Skin epidermis (tissue), 12 donors: ENCODE measurements around the gene EIF4EBP3.

ENCODE experiments used
- H3K27ac ChIP-seq, 21 experiments: fragments of 200-600 bp; sonication (generic) in 11 of 21; one replicate each; pipeline ENCODE4 v1.5.0; 2020; ENCODE audit warnings: mild to moderate bottlenecking in 3 of 21, inconsistent platforms in 2 of 21, moderate library complexity in 2 of 21
- H3K4me3 ChIP-seq, 7 experiments: fragments of 200-600 bp; sonication (generic) in 2 of 7; one replicate each; pipeline ENCODE4 v1.5.0; 2020; ENCODE audit warnings: inconsistent platforms in 2 of 7, mild to moderate bottlenecking in 2 of 7, moderate library complexity in 1 of 7

EIF4EBP3 gene

GRCh38 chr5:140555747-140556312, 8.4 kb downstream of the EIF4EBP3 start:
- Histone ChIP-seq H3K27ac (peak overlapping the region in 5 of 21 experiments; percentile 25 to 96 (median 38)), H3K4me3 (peak overlapping the region in 6 of 7 experiments; percentile 56 to 72 (median 70))

GRCh38 chr5:140556438-140556837, 9.0 kb downstream of the EIF4EBP3 start:
- Histone ChIP-seq H3K27ac (peak overlapping the region in 16 of 21 experiments; percentile 79 to 97 (median 93)), H3K4me3 (peak overlapping the region; percentile 52 to 72 (median 69))

GRCh38 chr5:140557136-140557805, 9.8 kb downstream of the EIF4EBP3 start, which contains the start of gene SRA1:
TSS of gene SRA1 (minus strand) at chr5:140557473. CDS start at chr5:140557452, 21 bp downstream.
- Histone ChIP-seq H3K27ac (peak within 1 kb of the TSS; percentile 67 to 97 (median 91)), H3K4me3 (peak within 1 kb of the TSS; percentile 52 to 72 (median 69))

GRCh38 chr5:140557965-140558364, 10.5 kb downstream of the EIF4EBP3 start:
- H3K27ac ChIP-seq, result peak overlapping the region in 19 of 21 experiments; percentile 79 to 97 (median 92)
- no peak overlapping the region for H3K4me3 ChIP-seq

- Histone ChIP-seq H3K4me3 (no peak overlapping the region), H3K27ac (peak overlapping the region in 5 of 21 experiments; percentile 88 to 97 (median 96))
Observed at GRCh38 chr5:140558542-140558941, 11.1 kb downstream of the EIF4EBP3 start.

- H3K27ac ChIP-seq, result no peak overlapping the region
- no peak overlapping the region for H3K4me3 ChIP-seq
Observed at GRCh38 chr5:140560227-140560626, 12.8 kb downstream of the EIF4EBP3 start.

- no peak overlapping the region for H3K4me3 ChIP-seq
- H3K27ac ChIP-seq, result no peak overlapping the region
Observed at GRCh38 chr5:140561753-140562523, 14.5 kb downstream of the EIF4EBP3 start.

- H3K4me3 ChIP-seq, result peak overlapping the region; percentile 58 to 85 (median 65)
- H3K27ac ChIP-seq, result peak overlapping the region in 20 of 21 experiments; percentile 34 to 95 (median 89)
Observed at GRCh38 chr5:140563596-140563995, 16.1 kb downstream of the EIF4EBP3 start.

- Histone ChIP-seq H3K27ac (peak within 1 kb of the TSS; percentile 43 to 95 (median 89)), H3K4me3 (peak within 1 kb of the TSS; percentile 58 to 85 (median 65))
Observed at GRCh38 chr5:140564196-140565023, 16.9 kb downstream of the EIF4EBP3 start, which contains the start of the genes APBB3 and SLC35A4. TSS of gene APBB3 (minus strand) at chr5:140564598. CDS start at chr5:140564245, 353 bp downstream. TSS of gene SLC35A4 (plus strand) at chr5:140564828. CDS start at chr5:140567170, 2,342 bp downstream.

- H3K4me3 ChIP-seq, result peak overlapping the region; percentile 58 to 85 (median 65)
Observed at GRCh38 chr5:140565024-140565779, 17.7 kb downstream of the EIF4EBP3 start.

GRCh38 chr5:140565780-140566095, 18.3 kb downstream of the EIF4EBP3 start:
- peak overlapping the region in 18 of 21 experiments; percentile 1 to 95 (median 89) for H3K27ac ChIP-seq
- H3K4me3 ChIP-seq, result peak overlapping the region in 6 of 7 experiments; percentile 58 to 85 (median 64)

More at GRCh38 chr5:140565024-140565779, 17.7 kb downstream of the EIF4EBP3 start:
- H3K27ac ChIP-seq, result peak overlapping the region; percentile 43 to 95 (median 89)

GRCh38 chr5:140566665-140567064, 19.2 kb downstream of the EIF4EBP3 start:
- no peak overlapping the region for H3K4me3 ChIP-seq
- peak overlapping the region in 1 of 21 experiments; percentile 7 for H3K27ac ChIP-seq

- no peak overlapping the region for H3K4me3 ChIP-seq
- peak overlapping the region in 1 of 21 experiments; percentile 59 for H3K27ac ChIP-seq
Observed at GRCh38 chr5:140567136-140567818, 19.8 kb downstream of the EIF4EBP3 start.

- no peak overlapping the region for H3K4me3 ChIP-seq
- H3K27ac ChIP-seq, result peak overlapping the region in 4 of 21 experiments; percentile 5 to 75 (median 21)
Observed at GRCh38 chr5:140567871-140568270, 20.4 kb downstream of the EIF4EBP3 start.

- Histone ChIP-seq H3K27ac (peak overlapping the region in 19 of 21 experiments; percentile 24 to 79 (median 59)), H3K4me3 (no peak overlapping the region)
Observed at GRCh38 chr5:140568443-140569063, 21.1 kb downstream of the EIF4EBP3 start.

GRCh38 chr5:140569197-140569596, 21.7 kb downstream of the EIF4EBP3 start:
- Histone ChIP-seq H3K4me3 (no peak overlapping the region), H3K27ac (peak overlapping the region in 18 of 21 experiments; percentile 6 to 79 (median 60))

GRCh38 chr5:140570058-140570457, 22.6 kb downstream of the EIF4EBP3 start:
- peak overlapping the region in 8 of 21 experiments; percentile 28 to 79 (median 60) for H3K27ac ChIP-seq

More at GRCh38 chr5:140570058-140570457, 22.6 kb downstream of the EIF4EBP3 start:
- no peak overlapping the region for H3K4me3 ChIP-seq
